Ectodermal cell (in vitro differentiated cells): ENCODE measurements around the gene SUGCT.

Source experiments
- H3K27ac ChIP-seq: 2 replicates; pipeline ENCODE4 v1.7.0; 2013; ENCODE audit warnings: mild to moderate bottlenecking, low read depth, low read length; ENCODE audit not compliant: insufficient read depth, poor library complexity, severe bottlenecking
- H3K27me3 ChIP-seq: 2 replicates; pipeline ENCODE4 v1.7.0; 2013; ENCODE audit warnings: mild to moderate bottlenecking, low read length; ENCODE audit not compliant: insufficient read depth, control insufficient read depth, poor library complexity, severe bottlenecking
- H3K36me3 ChIP-seq: one replicate; pipeline ENCODE4 v1.7.0; 2013; ENCODE audit warnings: low read length; ENCODE audit not compliant: control insufficient read depth, insufficient read depth
- H3K4me1 ChIP-seq: one replicate; pipeline ENCODE4 v1.7.0; 2013; ENCODE audit warnings: low read length; ENCODE audit not compliant: control insufficient read depth, insufficient read depth
- H3K4me3 ChIP-seq: 2 replicates; pipeline ENCODE4 v1.7.0; 2013; ENCODE audit warnings: low read depth, low read length, control low read depth; ENCODE audit not compliant: insufficient read depth
- H3K9me3 ChIP-seq: 2 replicates; pipeline ENCODE4 v1.7.0; 2013; ENCODE audit warnings: mild to moderate bottlenecking, low read length, moderate library complexity; ENCODE audit not compliant: control insufficient read depth
- WGBS, 2 experiments: methylation state at CpG; one replicate each; pipeline ENCODE4 v1.1.7; 2013; ENCODE audit warnings: missing lambda C conversion rate in 2 of 2; 5-methylcytosine and 5-hydroxymethylcytosine counted together

The SUGCT gene

DNA sequence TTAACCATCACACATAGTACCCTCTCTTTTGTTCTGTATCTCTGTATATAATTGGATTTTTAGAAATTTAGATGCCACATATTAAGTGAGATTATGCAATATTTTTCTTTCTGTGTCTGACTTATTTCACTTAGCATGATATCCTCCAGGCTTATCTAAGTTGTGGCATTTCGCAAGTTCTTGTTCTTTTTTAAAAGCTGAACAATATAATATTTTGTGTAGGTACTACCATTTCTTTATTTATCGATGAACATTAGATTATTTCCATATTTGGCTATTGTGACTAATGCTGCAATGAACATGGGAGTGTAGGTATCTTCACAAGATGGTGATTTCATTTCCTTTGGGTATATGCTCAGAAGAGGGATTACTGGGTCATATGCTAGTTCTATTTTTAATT is 295.0 kb downstream of the SUGCT start:
- Histone ChIP-seq H3K4me1 (no peaks in the 10 kb centered on the region), H3K27me3 (no peaks in the 10 kb centered on the region), H3K4me3 (no peak overlapping the region), H3K9me3 (no peaks in the 10 kb centered on the region), H3K36me3 (no peaks in the 10 kb centered on the region), H3K27ac (no peak overlapping the region)
- 100% methylated on average over 1 of the region's 2 CpGs; no CpG with 5 or more reads in 1 of the 2 experiments for WGBS, 2 experiments

- Histone ChIP-seq H3K36me3 (no peaks in the 10 kb centered on the region), H3K4me1 (no peaks in the 10 kb centered on the region), H3K27ac (no peak overlapping the region), H3K27me3 (no peaks in the 10 kb centered on the region), H3K4me3 (no peak overlapping the region), H3K9me3 (no peaks in the 10 kb centered on the region)
- WGBS, 2 experiments: 98% methylated on average over 2 of the region's 2 CpGs
Observed at GRCh38 chr7:40432046-40432445, 297.2 kb downstream of the SUGCT start.

DNA sequence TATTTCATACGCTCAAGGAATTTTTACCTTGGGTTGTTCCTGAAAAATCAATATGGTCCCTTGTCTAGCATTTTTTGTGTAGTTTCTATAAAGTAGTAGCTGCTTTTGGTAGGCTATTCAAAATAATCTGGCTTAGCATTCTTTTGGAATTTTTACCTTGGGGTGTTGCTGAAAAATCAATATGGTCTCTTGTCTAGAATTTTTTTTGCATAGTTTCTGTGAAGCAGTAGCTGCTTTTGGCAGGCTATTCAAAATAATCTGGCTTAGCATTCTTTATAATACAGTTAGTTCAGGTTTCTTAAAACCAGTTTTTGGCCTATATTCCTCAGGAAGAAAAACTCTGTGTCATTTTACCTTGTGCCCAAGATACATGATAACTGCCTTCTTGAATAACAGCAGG is 301.9 kb downstream of the SUGCT start:
- H3K27ac ChIP-seq: no peak overlapping the region
- H3K9me3 ChIP-seq: no peaks in the 10 kb centered on the region
- no peaks in the 10 kb centered on the region for H3K4me1 ChIP-seq
- H3K36me3 ChIP-seq: no peaks in the 10 kb centered on the region
- H3K27me3 ChIP-seq: no peaks in the 10 kb centered on the region
- WGBS, 2 experiments: 75 to 100% methylated on average over 1 of the region's 1 CpG
- H3K4me3 ChIP-seq: no peak overlapping the region

DNA sequence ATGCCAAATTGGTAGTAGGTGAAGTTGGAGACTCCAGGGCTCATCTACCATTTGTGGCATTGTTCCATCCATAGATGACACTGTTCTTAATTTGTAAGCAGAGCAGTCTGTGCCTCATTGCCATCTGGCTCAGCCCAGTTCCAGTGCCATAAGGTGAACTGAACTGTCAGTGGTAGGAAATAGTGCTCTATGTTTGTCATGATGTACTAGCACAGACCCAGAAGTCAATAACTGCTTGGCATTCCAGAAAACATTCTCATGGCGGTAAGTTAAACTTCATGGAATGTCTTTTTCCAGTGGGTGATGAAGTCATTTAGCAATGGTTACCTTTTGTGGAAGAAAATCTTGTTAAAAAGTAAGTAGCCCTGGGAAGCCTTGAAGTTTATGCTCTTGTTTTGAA is 302.7 kb downstream of the SUGCT start:
- Histone ChIP-seq H3K27ac (no peak overlapping the region), H3K4me1 (no peaks in the 10 kb centered on the region), H3K9me3 (no peaks in the 10 kb centered on the region), H3K27me3 (no peaks in the 10 kb centered on the region), H3K36me3 (no peaks in the 10 kb centered on the region), H3K4me3 (no peak overlapping the region)
- WGBS, 2 experiments: 41 to 92% methylated on average over 1 of the region's 1 CpG

GRCh38 chr7:40437936-40438634 is 303.3 kb downstream of the SUGCT start:
- Histone ChIP-seq H3K27ac (no peak overlapping the region), H3K4me1 (no peaks in the 10 kb centered on the region)
- WGBS, 2 experiments: 90 to 92% methylated on average over 5 to 6 of the region's 6 CpGs

GRCh38 chr7:40439686-40440085 is 304.9 kb downstream of the SUGCT start:
- no peak overlapping the region for H3K27ac ChIP-seq
- no peaks in the 10 kb centered on the region for H3K27me3 ChIP-seq
- no peaks in the 10 kb centered on the region for H3K9me3 ChIP-seq
- H3K4me1 ChIP-seq: no peaks in the 10 kb centered on the region
- WGBS, 2 experiments: 94% methylated on average over 6 of the region's 6 CpGs
- no peaks in the 10 kb centered on the region for H3K36me3 ChIP-seq
- H3K4me3 ChIP-seq: no peak overlapping the region

More at GRCh38 chr7:40437936-40438634, 303.3 kb downstream of the SUGCT start:
- H3K27me3 ChIP-seq: no peaks in the 10 kb centered on the region
- no peaks in the 10 kb centered on the region for H3K9me3 ChIP-seq
- H3K4me3 ChIP-seq: no peak overlapping the region
- H3K36me3 ChIP-seq: no peaks in the 10 kb centered on the region

- H3K27ac ChIP-seq: no peak overlapping the region
- 76 to 81% methylated on average over 2 of the region's 2 CpGs for WGBS, 2 experiments
- no peaks in the 10 kb centered on the region for H3K36me3 ChIP-seq
- H3K4me1 ChIP-seq: no peaks in the 10 kb centered on the region
- no peaks in the 10 kb centered on the region for H3K9me3 ChIP-seq
- no peak overlapping the region for H3K4me3 ChIP-seq
- no peaks in the 10 kb centered on the region for H3K27me3 ChIP-seq
Observed at GRCh38 chr7:40447345-40447744, 312.5 kb downstream of the SUGCT start.

DNA sequence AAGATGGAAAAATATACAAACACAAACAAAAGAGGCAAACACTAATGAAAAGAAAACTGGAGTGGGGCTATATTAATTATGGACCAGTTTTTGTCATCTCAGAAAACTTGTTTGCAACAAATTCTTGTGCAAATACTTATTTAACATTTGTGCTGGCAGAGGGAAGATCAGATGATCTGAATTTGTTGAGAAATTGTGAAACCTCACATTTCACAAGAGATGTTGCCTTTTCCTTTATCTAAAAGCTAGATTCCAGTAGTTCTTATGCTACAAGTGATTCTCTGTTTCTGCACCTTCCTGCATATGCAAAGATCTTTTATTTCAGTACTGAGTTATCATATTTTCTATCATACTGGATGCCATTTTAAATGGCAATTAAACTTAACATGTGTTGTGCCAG is 320.7 kb downstream of the SUGCT start:
- Histone ChIP-seq H3K4me3 (no peak overlapping the region), H3K4me1 (no peaks in the 10 kb centered on the region), H3K27ac (no peak overlapping the region), H3K36me3 (no peaks in the 10 kb centered on the region), H3K27me3 (no peaks in the 10 kb centered on the region), H3K9me3 (no peaks in the 10 kb centered on the region)

DNA sequence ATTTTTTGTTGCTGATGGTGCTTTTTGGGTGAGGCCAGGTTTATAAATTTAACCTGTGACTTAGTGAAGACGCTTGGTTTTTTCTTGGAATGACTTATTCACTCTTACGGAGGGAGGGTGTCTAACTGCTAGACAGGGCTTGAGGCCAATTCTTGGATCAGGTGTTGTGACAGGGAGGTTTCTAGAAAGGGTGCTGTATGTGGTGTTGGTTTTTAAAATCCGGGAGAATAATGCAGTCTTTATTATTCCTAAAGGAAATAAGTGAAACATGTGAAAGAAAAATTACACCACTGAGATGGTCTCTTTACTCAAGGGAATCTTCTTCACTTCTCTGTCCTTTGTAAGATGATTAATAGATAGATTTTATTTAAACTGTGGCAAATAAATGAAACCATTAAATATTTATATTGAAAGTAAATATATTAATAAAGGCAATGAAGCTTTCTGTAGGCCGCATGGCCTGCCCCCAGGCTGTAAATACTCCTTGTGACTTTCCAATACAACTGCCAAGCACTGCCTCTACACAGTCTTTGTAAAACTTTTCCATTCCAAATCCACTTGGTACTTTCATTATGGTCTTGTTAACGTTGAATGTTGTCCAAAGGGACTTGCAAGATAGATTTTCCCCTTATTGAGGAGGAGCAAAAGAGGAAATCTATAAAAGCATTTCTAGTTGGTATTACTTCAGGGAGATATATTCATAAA is 323.1 kb downstream of the SUGCT start:
- Histone ChIP-seq H3K4me3 (no peak overlapping the region), H3K4me1 (no peaks in the 10 kb centered on the region), H3K27me3 (no peaks in the 10 kb centered on the region), H3K27ac (no peak overlapping the region), H3K36me3 (no peaks in the 10 kb centered on the region), H3K9me3 (no peaks in the 10 kb centered on the region)
- 90 to 97% methylated on average over 4 to 5 of the region's 5 CpGs for WGBS, 2 experiments

- H3K27me3 ChIP-seq: no peaks in the 10 kb centered on the region
- no peaks in the 10 kb centered on the region for H3K9me3 ChIP-seq
- H3K4me3 ChIP-seq: no peak overlapping the region
- no peaks in the 10 kb centered on the region for H3K4me1 ChIP-seq
- H3K27ac ChIP-seq: no peak overlapping the region
- H3K36me3 ChIP-seq: no peaks in the 10 kb centered on the region
- 76 to 82% methylated on average over 4 of the region's 4 CpGs for WGBS, 2 experiments
Observed at GRCh38 chr7:40463446-40463845, 328.6 kb downstream of the SUGCT start.
